ENCODE data around the gene MRPL20.

MRPL20 gene

DNA sequence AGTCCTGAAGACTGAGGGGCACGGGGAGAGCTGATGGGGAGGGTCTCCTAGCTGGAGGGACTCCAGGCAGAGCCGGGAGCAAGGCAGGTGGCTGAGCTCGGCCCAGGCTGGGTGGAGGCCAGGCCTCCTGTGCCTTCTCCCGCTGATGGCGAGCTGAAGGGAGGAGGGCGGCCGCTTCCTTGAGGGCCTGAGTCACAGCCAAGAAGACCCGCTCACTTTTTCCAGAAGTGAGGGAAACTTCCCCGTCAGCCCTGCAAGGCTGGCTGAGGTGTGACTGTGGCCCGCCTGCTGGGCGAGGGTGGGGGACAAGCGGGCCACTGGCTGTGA is 26.7 kb upstream of the MRPL20 start:
- no peaks in the 10 kb centered on the region for H3K27me3 ChIP-seq (replicated peaks)

DNA sequence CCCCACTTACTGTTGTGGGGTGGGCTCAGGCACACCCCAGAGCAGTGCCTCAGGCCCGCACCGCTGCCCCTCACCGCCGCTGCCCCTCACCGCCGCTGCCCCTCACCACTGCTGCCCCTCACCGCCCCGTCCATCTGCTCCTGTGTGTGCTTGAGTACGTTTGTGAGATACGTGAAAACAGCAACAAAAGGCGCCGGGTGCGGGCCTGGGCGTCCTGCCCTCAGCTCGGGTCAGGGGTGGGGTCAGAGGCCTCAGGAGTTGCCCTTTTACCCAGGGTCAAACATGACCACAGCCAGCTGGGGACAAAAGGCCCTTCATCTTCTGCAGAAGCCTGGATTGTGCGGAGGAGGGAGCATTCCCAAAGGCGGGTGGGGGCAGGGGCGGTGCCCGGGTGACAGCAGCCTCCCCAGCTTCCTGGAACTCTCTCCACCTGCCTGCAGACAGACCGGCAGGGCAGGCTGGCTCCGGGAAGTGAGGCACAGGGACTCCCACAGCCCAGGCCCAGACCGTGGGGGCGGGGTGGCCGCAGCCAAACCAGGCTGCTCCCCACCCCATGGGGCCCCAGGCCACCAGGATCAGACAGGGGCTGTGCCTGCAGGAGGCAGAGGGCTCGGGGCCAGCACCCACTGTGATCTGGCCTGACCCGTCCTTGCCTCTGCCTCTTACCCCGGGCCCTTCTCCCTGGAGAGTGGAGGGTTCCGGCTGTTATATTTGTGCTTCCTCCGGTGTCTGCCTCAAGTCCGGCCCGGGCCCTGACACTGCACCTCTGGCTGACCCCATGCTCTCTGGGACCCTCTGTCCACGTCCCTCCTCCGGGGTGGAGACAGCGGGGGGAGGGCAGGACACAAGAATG is 26.1 kb upstream of the MRPL20 start:
- Histone ChIP-seq H3K27me3 (replicated peaks) (no peaks in the 10 kb centered on the region), H3K4me3 (ENCODE audit: low read depth, low read length) (no peak overlapping the region), H3K36me3 (replicated peaks) (no peaks in the 10 kb centered on the region), H3K27ac (no peak overlapping the region)
- TF ChIP-seq, protein P1, sequence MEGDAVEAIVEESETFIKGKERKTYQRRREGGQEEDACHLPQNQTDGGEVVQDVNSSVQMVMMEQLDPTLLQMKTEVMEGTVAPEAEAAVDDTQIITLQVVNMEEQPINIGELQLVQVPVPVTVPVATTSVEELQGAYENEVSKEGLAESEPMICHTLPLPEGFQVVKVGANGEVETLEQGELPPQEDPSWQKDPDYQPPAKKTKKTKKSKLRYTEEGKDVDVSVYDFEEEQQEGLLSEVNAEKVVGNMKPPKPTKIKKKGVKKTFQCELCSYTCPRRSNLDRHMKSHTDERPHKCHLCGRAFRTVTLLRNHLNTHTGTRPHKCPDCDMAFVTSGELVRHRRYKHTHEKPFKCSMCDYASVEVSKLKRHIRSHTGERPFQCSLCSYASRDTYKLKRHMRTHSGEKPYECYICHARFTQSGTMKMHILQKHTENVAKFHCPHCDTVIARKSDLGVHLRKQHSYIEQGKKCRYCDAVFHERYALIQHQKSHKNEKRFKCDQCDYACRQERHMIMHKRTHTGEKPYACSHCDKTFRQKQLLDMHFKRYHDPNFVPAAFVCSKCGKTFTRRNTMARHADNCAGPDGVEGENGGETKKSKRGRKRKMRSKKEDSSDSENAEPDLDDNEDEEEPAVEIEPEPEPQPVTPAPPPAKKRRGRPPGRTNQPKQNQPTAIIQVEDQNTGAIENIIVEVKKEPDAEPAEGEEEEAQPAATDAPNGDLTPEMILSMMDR (IDR thresholded peaks at IDR 0.05; ENCODE audit: low read depth, low read length, missing control alignments) = no peak
- DNase-seq = no peak
- in situ Hi-C loops (cut with HindIII; ENCODE audit: low pct_ligation_motif_present, low sequenced_read_pairs) = no loop called here

More for the DNA sequence above, 26.7 kb upstream of the MRPL20 start:
- in situ Hi-C loops (cut with HindIII; ENCODE audit: low pct_ligation_motif_present, low sequenced_read_pairs) = no loop called here
- DNase-seq = no peak
- no peak overlapping the region for H3K4me3 ChIP-seq (ENCODE audit: low read depth, low read length)
- no peak overlapping the region for H3K27ac ChIP-seq
- no peaks in the 10 kb centered on the region for H3K36me3 ChIP-seq (replicated peaks)
- TF ChIP-seq, protein P1 (IDR thresholded peaks at IDR 0.05; ENCODE audit: low read depth, low read length, missing control alignments) = no peak

DNA sequence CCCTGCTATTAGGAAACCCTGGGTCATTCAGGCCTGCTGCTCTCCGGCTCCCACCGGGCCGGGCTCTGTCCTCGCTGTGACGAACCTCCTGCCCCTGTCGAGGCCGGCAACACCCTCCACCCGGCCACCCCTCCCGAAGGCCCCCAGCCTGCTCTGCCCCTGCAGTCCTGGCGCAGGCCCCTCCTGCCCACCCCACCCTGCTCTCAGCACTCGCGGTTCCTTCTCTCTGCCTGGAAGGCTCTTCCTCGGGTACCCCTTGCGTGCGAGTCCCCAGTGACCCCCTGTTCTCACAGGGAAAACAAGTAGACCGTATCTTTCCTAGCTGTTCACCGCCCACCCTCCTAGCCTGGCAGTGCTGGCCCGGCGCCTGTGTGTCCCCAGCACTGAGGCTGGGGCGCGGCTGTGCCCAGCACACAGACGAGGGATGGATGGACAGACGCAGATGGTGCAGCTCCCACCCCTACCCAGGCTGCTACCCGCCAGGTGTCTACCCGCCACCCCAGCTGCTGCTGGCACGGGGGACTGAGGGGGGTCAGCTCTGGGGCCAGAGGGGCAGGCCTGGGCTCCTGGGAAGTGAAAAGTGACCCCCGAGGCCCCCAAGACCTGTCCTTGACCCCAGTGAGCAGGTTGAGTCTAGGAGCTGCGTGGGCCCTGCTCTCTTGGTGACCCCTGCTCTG is 25.3 kb upstream of the MRPL20 start:
- TF ChIP-seq, protein P1 (IDR thresholded peaks at IDR 0.05; ENCODE audit: low read depth, low read length, missing control alignments) = no peak
- Histone ChIP-seq H3K4me3 (ENCODE audit: low read depth, low read length) (no peak overlapping the region), H3K27ac (no peak overlapping the region), H3K36me3 (replicated peaks) (no peaks in the 10 kb centered on the region), H3K27me3 (replicated peaks) (no peaks in the 10 kb centered on the region)
- in situ Hi-C loops (cut with HindIII; ENCODE audit: low pct_ligation_motif_present, low sequenced_read_pairs) = no loop called here
- DNase-seq = no peak

DNA sequence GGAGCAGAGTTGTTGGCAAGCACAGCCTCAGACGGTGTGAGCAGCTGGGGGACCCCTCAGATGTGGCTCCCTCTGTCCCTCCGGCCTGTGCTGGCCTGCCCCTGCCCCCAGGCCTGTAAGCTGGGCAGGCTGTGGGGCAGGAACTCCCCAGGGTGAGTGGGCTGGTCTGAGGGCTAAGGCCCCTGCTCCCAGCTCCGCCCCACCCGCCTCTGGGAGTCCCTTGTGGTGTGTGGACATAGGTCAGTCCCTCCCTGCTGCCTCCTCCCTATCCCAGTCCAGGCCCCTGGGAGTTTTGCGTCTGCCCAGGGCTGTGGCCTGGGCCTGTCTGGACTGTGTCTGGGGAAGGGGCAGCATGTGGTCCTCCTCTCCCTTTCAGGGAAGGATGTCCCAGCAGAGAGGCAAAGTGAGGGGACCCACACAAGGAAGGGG is 24.8 kb upstream of the MRPL20 start:
- no peak for DNase-seq
- TF ChIP-seq, protein P1 (IDR thresholded peaks at IDR 0.05; ENCODE audit: low read depth, low read length, missing control alignments) = no peak
- Histone ChIP-seq H3K4me3 (ENCODE audit: low read depth, low read length) (no peak overlapping the region), H3K27ac (no peak overlapping the region), H3K27me3 (replicated peaks) (no peaks in the 10 kb centered on the region), H3K36me3 (replicated peaks) (no peaks in the 10 kb centered on the region)
- in situ Hi-C loops (cut with HindIII; ENCODE audit: low pct_ligation_motif_present, low sequenced_read_pairs) = no loop called here

DNA sequence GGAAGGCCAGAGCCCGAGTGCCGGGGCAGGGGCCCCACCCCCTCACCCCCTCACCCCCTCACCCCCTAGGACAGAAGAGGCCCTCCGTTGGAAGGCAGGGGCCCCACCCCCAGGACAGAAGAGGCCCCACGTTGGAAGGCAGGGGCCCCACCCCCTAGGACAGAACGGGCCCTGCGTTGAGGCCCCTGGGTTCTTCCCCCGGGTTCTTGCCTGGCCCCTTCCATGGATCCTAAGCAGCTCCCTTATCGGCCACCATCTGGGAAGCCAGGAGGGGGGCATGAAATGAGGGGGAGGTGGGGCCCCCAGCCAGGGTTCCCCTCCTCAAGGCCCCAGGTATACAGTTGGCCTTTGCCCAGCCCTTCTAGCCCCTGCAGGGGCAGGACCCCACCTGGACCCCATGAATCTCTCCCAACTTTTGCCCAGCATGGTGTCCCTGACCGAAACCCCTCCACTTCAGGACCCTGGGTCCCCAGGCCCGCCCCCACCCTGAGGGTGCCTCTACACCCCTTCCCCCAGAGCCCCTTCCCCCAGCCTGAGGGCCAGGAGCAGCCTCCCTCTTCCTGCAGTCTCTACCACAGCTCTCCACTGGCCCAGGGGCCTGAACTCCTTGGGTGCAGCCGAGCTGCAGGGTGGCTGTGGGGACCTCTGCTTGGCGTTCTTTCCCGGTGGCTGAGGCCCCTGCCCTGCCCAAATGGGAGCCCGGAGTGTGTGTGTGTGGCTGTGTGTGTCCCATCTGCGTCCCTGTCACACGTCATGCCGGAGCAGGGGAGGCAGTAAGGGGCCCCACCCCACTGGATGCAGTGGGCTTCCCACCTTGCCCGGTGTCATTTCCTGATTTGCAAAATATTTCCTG is 24.1 kb upstream of the MRPL20 start:
- H3K27me3 ChIP-seq (replicated peaks) = no peaks in the 10 kb centered on the region
- no peaks in the 10 kb centered on the region for H3K36me3 ChIP-seq (replicated peaks)
- no peak overlapping the region for H3K4me3 ChIP-seq (ENCODE audit: low read depth, low read length)
- DNase-seq = no peak
- in situ Hi-C loops (cut with HindIII; ENCODE audit: low pct_ligation_motif_present, low sequenced_read_pairs) = no loop called here
- TF ChIP-seq, protein P1 (IDR thresholded peaks at IDR 0.05; ENCODE audit: low read depth, low read length, missing control alignments) = no peak
- H3K27ac ChIP-seq = no peak overlapping the region
